ENCODE results near the gene CSH1. TPM values are rescaled to one million over a fixed set of nuclear protein-coding genes. Genes with fewer than 3 reads are reported as not detected.

The CSH1 gene
- total and polyA plus RNA-seq, 4 experiments from 2014 or later, result not detected

- H3K27ac Mint-ChIP-seq, result no peak overlapping the region
- no peaks in the 10 kb centered on the region for H3K9me3 Mint-ChIP-seq
- H3K36me3 Mint-ChIP-seq, result no peaks in the 10 kb centered on the region
- Histone ChIP-seq H3K27ac (ENCODE audit: low read depth, low read length) (no peak overlapping the region), H3K4me3 (ENCODE audit: low read length in 2 of 2) (no peak overlapping the region), H3K36me3 (ENCODE audit: insufficient read depth, low read length) (no peaks in the 10 kb centered on the region), H3K4me1 (ENCODE audit: insufficient read depth, low read length) (peaks cover 11% of the 10 kb centered on the region), H3K27me3 (ENCODE audit: insufficient read depth, low read length) (no peaks in the 10 kb centered on the region), H3K9me3 (ENCODE audit: control insufficient read depth in 1 of 2, low read length in 2 of 2) (no peaks in the 10 kb centered on the region)
- no peaks in the 10 kb centered on the region for H3K27me3 Mint-ChIP-seq
- intact Hi-C loops (cut with micrococcal nuclease), result no loop called here
- ChIA-PET POLR2A (ENCODE audit: partially characterized antibody) (no interaction called here), CTCF (ENCODE audit: partially characterized antibody) (no interaction called here)
- no peak overlapping the region for H3K4me3 Mint-ChIP-seq
- H3K4me1 Mint-ChIP-seq, result peaks cover 7 to 31% (median 15%) of the 10 kb centered on the region in 4 donors
- no peak for DNase-seq
These were observed 44.8 kb upstream of the CSH1 start for GRCh38 chr17:63941162-63941561.

GRCh38 chr17:63940584-63940983 lies 44.2 kb upstream of the CSH1 start:
- peaks cover 7 to 26% (median 12%) of the 10 kb centered on the region in 4 donors for H3K4me1 Mint-ChIP-seq
- no peaks in the 10 kb centered on the region for H3K9me3 Mint-ChIP-seq
- Histone ChIP-seq H3K27me3 (ENCODE audit: insufficient read depth, low read length) (no peaks in the 10 kb centered on the region), H3K9me3 (ENCODE audit: control insufficient read depth in 1 of 2, low read length in 2 of 2) (no peaks in the 10 kb centered on the region), H3K27ac (ENCODE audit: low read depth, low read length) (no peak overlapping the region), H3K4me3 (ENCODE audit: low read length in 2 of 2) (no peak overlapping the region), H3K36me3 (ENCODE audit: insufficient read depth, low read length) (no peaks in the 10 kb centered on the region), H3K4me1 (ENCODE audit: insufficient read depth, low read length) (peaks cover 6% of the 10 kb centered on the region)
- no peaks in the 10 kb centered on the region for H3K36me3 Mint-ChIP-seq
- POLR2A ChIA-PET (ENCODE audit: partially characterized antibody), result no interaction called here
- no peak overlapping the region for H3K4me3 Mint-ChIP-seq
- no peak overlapping the region for H3K27ac Mint-ChIP-seq
- intact Hi-C loops (cut with micrococcal nuclease), result no loop called here
- no peak for DNase-seq
- H3K27me3 Mint-ChIP-seq, result no peaks in the 10 kb centered on the region
- CTCF ChIA-PET (ENCODE audit: partially characterized antibody), result interaction anchor here (0.9 kb wide), 1 partner anchor 80 kb away, joined by 3 read pairs; the partner anchor contains the start of gene ICAM2

GRCh38 chr17:63939884-63940283 lies 43.5 kb upstream of the CSH1 start:
- no peak overlapping the region for H3K4me3 ChIP-seq (ENCODE audit: low read length in 2 of 2)
- Mint-ChIP-seq H3K36me3 (no peaks in the 10 kb centered on the region), H3K27ac (peak overlapping the region in 1 of 7 donors; percentile 7), H3K27me3 (no peaks in the 10 kb centered on the region), H3K4me1 (peaks cover 6 to 19% (median 8%) of the 10 kb centered on the region in 4 donors), H3K4me3 (no peak overlapping the region), H3K9me3 (no peaks in the 10 kb centered on the region)
- H3K36me3 ChIP-seq (ENCODE audit: insufficient read depth, low read length), result no peaks in the 10 kb centered on the region
- DNase-seq, result no peak
- ChIA-PET POLR2A (ENCODE audit: partially characterized antibody) (no interaction called here), CTCF (ENCODE audit: partially characterized antibody) (interaction anchor here (0.9 to 1.1 kb wide), 3 partner anchors 11 to 81 kb away, joined by 3 to 4 read pairs (median 3); partner anchors contain the start of gene ICAM2)
- no peaks in the 10 kb centered on the region for H3K9me3 ChIP-seq (ENCODE audit: control insufficient read depth in 1 of 2, low read length in 2 of 2)
- H3K27me3 ChIP-seq (ENCODE audit: insufficient read depth, low read length), result no peaks in the 10 kb centered on the region
- no peak overlapping the region for H3K27ac ChIP-seq (ENCODE audit: low read depth, low read length)
- intact Hi-C loops (cut with micrococcal nuclease), result no loop called here
- no peaks in the 10 kb centered on the region for H3K4me1 ChIP-seq (ENCODE audit: insufficient read depth, low read length)

- peaks cover 6 to 19% (median 8%) of the 10 kb centered on the region in 4 donors for H3K4me1 Mint-ChIP-seq
- H3K4me1 ChIP-seq (ENCODE audit: insufficient read depth, low read length), result no peaks in the 10 kb centered on the region
- no peak overlapping the region for H3K4me3 Mint-ChIP-seq
- no peaks in the 10 kb centered on the region for H3K9me3 ChIP-seq (ENCODE audit: control insufficient read depth in 1 of 2, low read length in 2 of 2)
- no peaks in the 10 kb centered on the region for H3K27me3 ChIP-seq (ENCODE audit: insufficient read depth, low read length)
- no peaks in the 10 kb centered on the region for H3K27me3 Mint-ChIP-seq
- no peaks in the 10 kb centered on the region for H3K36me3 Mint-ChIP-seq
- ChIA-PET CTCF (ENCODE audit: partially characterized antibody) (interaction anchor here (0.9 to 1.1 kb wide), 3 partner anchors 11 to 81 kb away, joined by 3 to 4 read pairs (median 3); partner anchors contain the start of gene ICAM2), POLR2A (ENCODE audit: partially characterized antibody) (no interaction called here)
- H3K36me3 ChIP-seq (ENCODE audit: insufficient read depth, low read length), result no peaks in the 10 kb centered on the region
- DNase-seq, result no peak
- no peak overlapping the region for H3K27ac ChIP-seq (ENCODE audit: low read depth, low read length)
- H3K27ac Mint-ChIP-seq, result peak overlapping the region in 2 of 7 donors; percentile 7 to 60
- no peaks in the 10 kb centered on the region for H3K9me3 Mint-ChIP-seq
- H3K4me3 ChIP-seq (ENCODE audit: low read length in 2 of 2), result no peak overlapping the region
- intact Hi-C loops (cut with micrococcal nuclease), result no loop called here
These were observed 43.0 kb upstream of the CSH1 start for GRCh38 chr17:63939401-63939800.

- no peaks in the 10 kb centered on the region for H3K36me3 ChIP-seq (ENCODE audit: insufficient read depth, low read length)
- no peak overlapping the region for H3K27ac ChIP-seq (ENCODE audit: low read depth, low read length)
- intact Hi-C loops (cut with micrococcal nuclease), result no loop called here
- CTCF ChIA-PET (ENCODE audit: partially characterized antibody), result interaction anchor here (2.3 kb wide), 1 partner anchor 8 kb away, joined by 14 read pairs; no protein-coding TSS in a partner anchor
- H3K36me3 Mint-ChIP-seq, result no peaks in the 10 kb centered on the region
- H3K27me3 Mint-ChIP-seq, result no peaks in the 10 kb centered on the region
- H3K4me1 Mint-ChIP-seq, result peaks cover 5 to 23% (median 13%) of the 10 kb centered on the region in 4 donors
- no peak overlapping the region for H3K4me3 Mint-ChIP-seq
- no peak overlapping the region for H3K27ac Mint-ChIP-seq
- no peaks in the 10 kb centered on the region for H3K9me3 Mint-ChIP-seq
- H3K4me3 ChIP-seq (ENCODE audit: low read length in 2 of 2), result no peak overlapping the region
- no peak for DNase-seq
- no peaks in the 10 kb centered on the region for H3K9me3 ChIP-seq (ENCODE audit: control insufficient read depth in 1 of 2, low read length in 2 of 2)
- H3K4me1 ChIP-seq (ENCODE audit: insufficient read depth, low read length), result peaks cover 3% of the 10 kb centered on the region
- no peaks in the 10 kb centered on the region for H3K27me3 ChIP-seq (ENCODE audit: insufficient read depth, low read length)
- POLR2A ChIA-PET (ENCODE audit: partially characterized antibody), result interaction anchor here (1.0 to 1.6 kb wide), 2 partner anchors 8 kb away, joined by 3 to 5 read pairs; no protein-coding TSS in a partner anchor
These were observed 41.5 kb upstream of the CSH1 start for GRCh38 chr17:63937920-63938319.

- no peak for DNase-seq
- CTCF ChIA-PET (ENCODE audit: partially characterized antibody), result interaction anchor here (0.6 to 2.3 kb wide), 3 partner anchors 9 to 320 kb away, joined by 3 to 14 read pairs (median 3); no protein-coding TSS in a partner anchor
- H3K4me3 ChIP-seq (ENCODE audit: low read length in 2 of 2), result no peak overlapping the region
- peaks cover 9% of the 10 kb centered on the region for H3K4me1 ChIP-seq (ENCODE audit: insufficient read depth, low read length)
- no peak overlapping the region for H3K27ac ChIP-seq (ENCODE audit: low read depth, low read length)
- H3K36me3 ChIP-seq (ENCODE audit: insufficient read depth, low read length), result no peaks in the 10 kb centered on the region
- Mint-ChIP-seq H3K36me3 (no peaks in the 10 kb centered on the region), H3K27ac (peak overlapping the region in 1 of 7 donors; percentile 62), H3K4me3 (no peak overlapping the region), H3K4me1 (peaks cover 5 to 24% (median 18%) of the 10 kb centered on the region in 4 donors), H3K9me3 (no peaks in the 10 kb centered on the region), H3K27me3 (no peaks in the 10 kb centered on the region)
- no peaks in the 10 kb centered on the region for H3K27me3 ChIP-seq (ENCODE audit: insufficient read depth, low read length)
- intact Hi-C loops (cut with micrococcal nuclease), result no loop called here
- POLR2A ChIA-PET (ENCODE audit: partially characterized antibody), result interaction anchor here (1.6 kb wide), 1 partner anchor 9 kb away, joined by 5 read pairs; no protein-coding TSS in a partner anchor
- no peaks in the 10 kb centered on the region for H3K9me3 ChIP-seq (ENCODE audit: control insufficient read depth in 1 of 2, low read length in 2 of 2)
These were observed 40.9 kb upstream of the CSH1 start for GRCh38 chr17:63937319-63937718.

- peaks cover 25% of the 10 kb centered on the region for H3K4me1 ChIP-seq (ENCODE audit: insufficient read depth, low read length)
- no peaks in the 10 kb centered on the region for H3K27me3 Mint-ChIP-seq
- peaks cover 0 to 8% of the 10 kb centered on the region in 2 donors for H3K36me3 Mint-ChIP-seq
- H3K27ac Mint-ChIP-seq, result no peak overlapping the region
- H3K36me3 ChIP-seq (ENCODE audit: insufficient read depth, low read length), result peaks cover 9% of the 10 kb centered on the region
- DNase-seq, result no peak
- intact Hi-C loops (cut with micrococcal nuclease), result no loop called here
- ChIA-PET CTCF (ENCODE audit: partially characterized antibody) (interaction anchor here (1.1 to 3.2 kb wide), 5 partner anchors 12 to 199 kb away, joined by 3 to 28 read pairs (median 4); no protein-coding TSS in a partner anchor), POLR2A (ENCODE audit: partially characterized antibody) (interaction anchor here (1.1 kb wide), 1 partner anchor 45 kb away, joined by 3 read pairs; no protein-coding TSS in a partner anchor)
- no peak overlapping the region for H3K27ac ChIP-seq (ENCODE audit: low read depth, low read length)
- H3K27me3 ChIP-seq (ENCODE audit: insufficient read depth, low read length), result no peaks in the 10 kb centered on the region
- no peaks in the 10 kb centered on the region for H3K9me3 Mint-ChIP-seq
- no peaks in the 10 kb centered on the region for H3K9me3 ChIP-seq (ENCODE audit: control insufficient read depth in 1 of 2, low read length in 2 of 2)
- H3K4me3 Mint-ChIP-seq, result peak overlapping the region in 2 of 8 donors; percentile 29
- H3K4me3 ChIP-seq (ENCODE audit: low read length in 2 of 2), result no peak overlapping the region
- H3K4me1 Mint-ChIP-seq, result peaks cover 11 to 42% (median 31%) of the 10 kb centered on the region in 4 donors
These were observed 38.1 kb upstream of the CSH1 start for GRCh38 chr17:63934183-63935112.
